ENCODE results near the gene PERCC1.
"Not testable (repeated sequence)": the region's sequence is repeated elsewhere in the genome, so short reads cannot be mapped to it uniquely, and the experiment has no call there.

PERCC1 gene

GRCh38 chr16:1434644-1435592 lies 4.0 kb downstream of the PERCC1 start:
- DNase-seq (ENCODE audit: low spot score), result no peak

GRCh38 chr16:1435921-1436697 lies 5.2 kb downstream of the PERCC1 start:
- DNase-seq (ENCODE audit: low spot score), result no peak

GRCh38 chr16:1436731-1437355 lies 6.0 kb downstream of the PERCC1 start:
- no peak for DNase-seq (ENCODE audit: low spot score)

- no peak for DNase-seq (ENCODE audit: low spot score)
These were observed 6.7 kb downstream of the PERCC1 start for GRCh38 chr16:1437606-1438005.

GRCh38 chr16:1438229-1439057 lies 7.6 kb downstream of the PERCC1 start:
- no peak for DNase-seq (ENCODE audit: low spot score)

- no peak for DNase-seq (ENCODE audit: low spot score)
These were observed 8.3 kb downstream of the PERCC1 start for GRCh38 chr16:1439058-1439698.

GRCh38 chr16:1439699-1440074 lies 8.8 kb downstream of the PERCC1 start:
- not testable (repeated sequence) for DNase-seq (ENCODE audit: low spot score)

GRCh38 chr16:1441391-1441829 lies 10.5 kb downstream of the PERCC1 start:
- no peak for DNase-seq (ENCODE audit: low spot score)

- DNase-seq (ENCODE audit: low spot score), result no peak
These were observed 11.8 kb downstream of the PERCC1 start for GRCh38 chr16:1442697-1443096.

- no peak for DNase-seq (ENCODE audit: low spot score)
These were observed 12.6 kb downstream of the PERCC1 start for GRCh38 chr16:1443403-1443973.

- no peak for DNase-seq (ENCODE audit: low spot score)
These were observed 13.3 kb downstream of the PERCC1 start, which contains the start of gene CCDC154 for GRCh38 chr16:1443980-1444729. CCDC154 (minus strand) TSS chr16:1444556; CDS start chr16:1444322, 234 bp downstream.

GRCh38 chr16:1444730-1445517 lies 14.0 kb downstream of the PERCC1 start:
- DNase-seq (ENCODE audit: low spot score), result no peak

GRCh38 chr16:1445518-1446203 lies 14.8 kb downstream of the PERCC1 start:
- no peak for DNase-seq (ENCODE audit: low spot score)

- DNase-seq (ENCODE audit: low spot score), result no peak
These were observed 15.6 kb downstream of the PERCC1 start for GRCh38 chr16:1446296-1447080.

GRCh38 chr16:1447965-1448364 lies 17.1 kb downstream of the PERCC1 start:
- DNase-seq (ENCODE audit: low spot score), result no peak

GRCh38 chr16:1448536-1449116 lies 17.7 kb downstream of the PERCC1 start:
- no peak for DNase-seq (ENCODE audit: low spot score)

- no peak for DNase-seq (ENCODE audit: low spot score)
These were observed 18.4 kb downstream of the PERCC1 start for GRCh38 chr16:1449201-1449788.
